ENCODE results near the gene ZMYM5.

DNA sequence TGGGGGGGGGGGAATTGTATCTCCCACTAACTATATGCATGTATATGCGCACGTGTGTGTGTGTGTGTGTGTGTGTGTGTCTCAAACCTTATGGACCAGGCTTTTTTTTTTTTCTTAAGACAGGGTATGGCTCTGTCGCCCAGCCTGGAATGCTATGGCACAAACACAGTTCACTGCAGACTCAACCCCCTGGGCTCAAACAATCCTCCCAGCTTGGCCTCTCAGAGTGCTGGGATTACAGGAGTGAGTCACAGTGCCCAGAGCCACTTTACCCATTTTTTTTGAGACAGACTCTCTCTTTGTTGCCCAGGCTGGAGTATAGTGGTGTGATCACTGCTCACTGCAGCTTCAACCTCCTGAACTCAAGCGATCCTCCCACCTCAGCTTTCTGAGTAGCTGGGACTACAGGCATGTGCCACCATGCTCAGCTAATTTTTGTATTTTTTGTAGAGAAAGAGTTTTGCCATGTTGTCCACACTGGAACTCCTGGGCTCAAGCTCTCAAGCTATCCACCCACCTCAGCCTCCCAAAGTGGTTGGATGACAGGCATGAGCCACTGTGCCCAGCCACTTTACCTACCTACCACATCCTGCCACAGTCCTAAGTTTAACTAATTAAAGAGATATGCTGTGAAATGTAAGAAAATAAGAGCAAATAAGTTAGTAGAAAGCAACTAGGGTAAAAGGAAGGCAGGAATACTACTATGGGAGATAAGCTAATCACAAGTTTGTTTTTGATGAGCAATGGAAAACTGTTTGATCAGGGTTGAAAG lies 2.4 kb downstream of the ZMYM5 start:
- TF ChIP-seq SP1 (IDR thresholded peaks at IDR 0.05) (no peak), FOXK2 (IDR thresholded peaks at IDR 0.05) (no peak), LEF1 (IDR thresholded peaks at IDR 0.05; ENCODE audit: borderline replicate concordance) (no peak), FOXA1 (IDR thresholded peaks at IDR 0.05) (no peak), TARDBP (IDR thresholded peaks at IDR 0.05) (no peak), SUZ12 (IDR thresholded peaks at IDR 0.05) (no peak), HDGF (IDR thresholded peaks at IDR 0.05; ENCODE audit: borderline replicate concordance) (no peak), L3MBTL2 (conservative IDR thresholded peaks at IDR 0.05) (no peak), BHLHE40 (IDR thresholded peaks at IDR 0.05; ENCODE audit: borderline replicate concordance) (no peak), FOXM1 (IDR thresholded peaks at IDR 0.05; ENCODE audit: borderline replicate concordance) (no peak), ELF4 (IDR thresholded peaks at IDR 0.05) (no peak), ZNF384 (IDR thresholded peaks at IDR 0.05) (no peak)
- TF ChIP-seq, protein P1, sequence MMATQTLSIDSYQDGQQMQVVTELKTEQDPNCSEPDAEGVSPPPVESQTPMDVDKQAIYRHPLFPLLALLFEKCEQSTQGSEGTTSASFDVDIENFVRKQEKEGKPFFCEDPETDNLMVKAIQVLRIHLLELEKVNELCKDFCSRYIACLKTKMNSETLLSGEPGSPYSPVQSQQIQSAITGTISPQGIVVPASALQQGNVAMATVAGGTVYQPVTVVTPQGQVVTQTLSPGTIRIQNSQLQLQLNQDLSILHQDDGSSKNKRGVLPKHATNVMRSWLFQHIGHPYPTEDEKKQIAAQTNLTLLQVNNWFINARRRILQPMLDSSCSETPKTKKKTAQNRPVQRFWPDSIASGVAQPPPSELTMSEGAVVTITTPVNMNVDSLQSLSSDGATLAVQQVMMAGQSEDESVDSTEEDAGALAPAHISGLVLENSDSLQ (IDR thresholded peaks at IDR 0.05), result no peak
